DMS153 treated with DMSO at 0.1 percent for 48 hours (cell line): ENCODE data around the gene MRPL9.

Experiments
- DNase-seq: peaks from one replicate; lab custom pipeline; 2025; ENCODE audit not compliant: unreplicated experiment; lab: John Stamatoyannopoulos, UW

Gene MRPL9

GRCh38 chr1:151762941-151763921, at the start of gene MRPL9:
MRPL9 (minus strand) TSS chr1:151763496; CDS start chr1:151763479, 17 bp downstream.
- peak; percentile 90 for DNase-seq

DNA sequence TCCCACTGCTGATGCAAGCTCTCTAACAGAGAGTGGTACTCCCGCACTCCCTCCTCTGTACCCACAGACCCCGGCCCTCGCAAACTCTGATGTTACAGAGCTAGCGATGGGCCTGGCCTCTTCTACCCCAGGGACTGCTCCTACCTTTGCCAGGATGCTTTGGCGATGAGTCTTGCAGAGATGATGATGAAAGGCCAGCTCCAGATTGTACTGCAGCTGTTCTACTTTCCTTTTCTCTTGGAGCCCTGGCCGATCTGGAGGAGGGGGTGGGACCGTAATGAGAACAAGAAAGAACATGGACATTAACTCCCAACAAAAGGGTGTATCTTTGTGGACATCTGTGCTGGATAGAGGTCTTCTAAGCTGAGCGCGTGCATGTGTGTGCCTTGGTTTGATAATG, 47.9 kb upstream of the MRPL9 start:
- DNase-seq = no peak

DNA sequence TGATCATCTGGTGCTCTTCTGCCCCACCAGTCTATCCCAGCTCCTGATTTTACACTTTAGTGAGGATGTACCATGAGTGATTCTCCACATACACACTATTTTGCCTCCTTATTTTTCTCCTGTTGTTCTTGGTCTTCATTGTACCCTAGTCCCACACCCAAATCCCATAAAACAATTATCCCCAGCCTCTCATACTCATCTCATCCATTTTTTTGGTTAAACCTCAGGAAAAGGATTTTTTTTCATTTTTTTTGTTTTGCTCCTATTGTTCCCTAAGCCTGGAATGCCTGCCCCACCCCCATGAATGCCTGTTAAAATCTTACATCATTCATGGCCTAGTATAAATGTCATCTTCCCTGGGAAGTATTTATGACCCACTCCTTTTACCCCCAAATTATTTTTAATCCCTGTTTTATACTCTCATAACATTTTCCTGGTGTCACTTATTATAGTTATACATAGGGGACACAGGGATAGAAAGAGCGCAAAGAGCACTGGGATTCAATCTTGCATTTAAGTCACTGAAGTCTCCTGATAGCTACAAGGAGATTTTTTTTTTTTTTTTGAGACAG, 46.8 kb upstream of the MRPL9 start:
- no peak for DNase-seq

- DNase-seq = no peak
These were observed 46.1 kb upstream of the MRPL9 start for GRCh38 chr1:151809290-151809984.

DNA sequence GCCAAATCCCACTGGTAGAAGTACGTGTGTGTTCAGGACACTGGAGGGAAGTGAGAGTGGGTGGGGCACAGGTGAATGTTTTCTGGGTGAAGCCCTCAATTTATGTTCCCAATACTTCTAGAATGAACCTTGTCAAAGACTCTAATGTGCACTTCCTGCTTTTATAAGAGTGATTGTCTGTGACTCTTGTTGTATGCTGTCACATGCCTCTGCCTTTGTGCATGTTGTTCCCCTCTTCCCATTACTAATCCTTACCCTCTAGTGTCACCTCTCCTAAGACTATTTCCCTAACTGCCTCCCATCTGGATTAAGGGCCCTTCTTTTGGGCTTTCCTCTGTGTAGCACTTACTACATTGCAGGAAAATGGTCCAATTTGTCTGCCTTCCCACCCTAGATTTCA, 44.5 kb upstream of the MRPL9 start:
- no peak for DNase-seq

DNA sequence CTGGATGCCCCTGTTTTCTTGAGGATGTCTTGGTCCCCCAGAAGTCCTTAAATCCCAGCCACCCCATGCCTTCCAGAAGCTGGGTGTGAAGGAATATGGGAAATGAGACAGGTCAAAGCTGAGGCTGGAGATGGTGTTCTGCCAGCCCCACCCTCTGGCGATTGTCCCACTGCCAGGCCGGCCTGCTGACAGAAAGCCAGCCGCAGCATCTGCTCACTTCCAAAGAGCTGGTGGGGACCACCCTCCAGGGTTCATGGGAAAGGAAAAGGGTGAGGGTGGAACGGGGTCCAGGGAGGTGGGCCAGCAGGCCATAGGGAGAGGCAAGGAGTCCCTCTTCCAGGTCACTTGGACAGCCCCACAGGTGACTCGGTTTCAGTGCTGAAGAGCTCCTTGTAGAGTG, 43.8 kb upstream of the MRPL9 start:
- no peak for DNase-seq

DNA sequence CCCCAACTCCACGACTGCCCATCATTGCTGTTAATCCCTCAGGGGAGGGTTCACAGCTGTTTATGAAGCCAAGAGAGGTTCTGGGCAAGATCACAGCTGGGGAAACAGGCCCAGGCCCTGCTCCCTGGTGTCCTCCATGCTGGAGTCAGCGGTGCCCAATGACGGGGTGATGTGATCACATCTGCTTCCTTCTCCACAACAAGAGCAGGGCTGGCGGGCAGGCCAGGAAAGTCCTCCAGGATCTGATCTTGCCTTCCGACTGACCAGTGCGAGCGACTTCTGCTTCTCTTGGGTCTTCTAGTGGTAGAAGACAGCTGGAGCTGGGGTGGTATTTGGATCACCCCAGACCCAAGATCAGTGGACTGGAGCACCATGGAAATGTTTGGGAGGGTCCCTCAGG, 42.9 kb upstream of the MRPL9 start:
- no peak for DNase-seq

DNA sequence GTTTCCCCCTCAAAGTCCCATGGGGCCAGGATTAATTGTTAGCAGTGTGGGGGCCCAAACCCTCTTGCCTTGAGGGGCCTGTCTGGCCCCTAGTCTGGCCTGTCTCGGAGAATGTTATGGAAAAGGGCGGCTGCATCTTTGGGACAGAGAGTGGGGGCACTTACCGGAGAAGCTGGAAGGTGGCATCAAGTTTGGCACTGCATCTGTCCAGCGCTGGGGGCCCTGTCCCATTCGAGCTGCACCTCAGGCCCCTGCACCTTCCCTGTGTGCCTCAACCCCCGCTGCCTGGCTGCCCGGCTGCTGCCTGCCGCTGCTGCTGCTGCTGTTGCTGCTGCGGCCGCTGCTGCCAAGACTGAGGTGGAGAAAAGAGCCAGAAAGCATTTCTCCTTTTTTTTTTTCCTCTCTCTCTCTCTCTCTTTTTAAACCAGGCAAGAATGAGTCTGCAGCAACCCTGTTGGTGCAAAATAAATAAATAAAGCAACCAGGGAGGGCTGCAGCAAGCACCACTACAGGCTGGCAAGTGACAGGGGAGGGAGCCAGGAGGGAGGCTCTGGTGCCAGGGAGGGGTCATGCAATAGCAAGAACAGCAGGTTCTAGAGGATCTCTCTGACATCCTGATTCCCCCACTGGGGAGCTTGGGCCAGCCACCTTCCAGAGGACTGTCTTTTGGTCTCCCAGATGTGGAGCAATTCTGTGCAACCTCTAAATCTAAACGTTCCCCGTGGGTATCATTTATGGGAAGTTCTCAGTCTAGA, 41.9 kb upstream of the MRPL9 start, which contains the start of gene LINGO4:
TSS of gene LINGO4 (minus strand) at position 354 of the 755 bp plus-strand sequence. CDS start 2,715 bp downstream, outside the sequence.
- DNase-seq = no peak

DNA sequence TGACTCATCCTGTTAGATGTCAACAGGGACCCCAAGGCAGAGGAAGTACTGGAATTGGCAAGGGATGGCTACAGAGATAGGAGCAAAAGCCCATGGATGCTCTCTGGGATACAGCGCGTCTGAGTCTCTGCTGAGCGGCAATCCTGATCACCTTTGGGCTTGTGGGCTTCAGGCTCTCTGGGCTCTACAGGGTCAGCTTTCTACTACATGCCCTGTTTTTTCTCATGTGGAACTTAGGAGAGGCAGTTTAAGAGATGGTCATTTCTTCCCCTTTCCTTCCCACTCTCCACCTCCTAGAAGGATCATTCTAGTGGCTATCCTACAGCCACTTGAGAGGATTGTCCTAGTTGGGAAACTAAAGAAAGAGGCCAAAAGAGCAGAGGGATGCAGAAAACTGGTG, 40.6 kb upstream of the MRPL9 start:
- DNase-seq = no peak

- no peak for DNase-seq
These were observed 39.9 kb upstream of the MRPL9 start for GRCh38 chr1:151803164-151803563.

DNA sequence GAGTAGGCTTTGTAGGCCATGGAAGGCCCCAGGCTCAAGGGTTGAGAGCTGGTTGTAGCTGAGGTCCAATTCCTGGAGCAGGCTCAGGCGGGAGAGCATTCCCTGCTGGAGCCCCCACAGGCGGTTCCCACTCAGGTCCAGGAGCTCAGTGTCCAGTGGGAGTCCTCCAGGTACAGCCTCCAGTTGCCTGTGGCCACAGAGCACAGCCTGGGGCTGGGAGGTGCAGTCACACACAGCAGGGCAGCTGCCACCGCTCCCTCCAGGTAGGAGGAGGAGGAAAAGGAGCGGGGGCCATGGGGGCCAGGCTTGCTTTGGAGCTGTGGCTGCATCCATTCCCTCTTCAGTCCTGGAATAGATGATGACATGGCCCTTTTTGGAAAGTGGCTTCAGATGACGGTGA, 39.1 kb upstream of the MRPL9 start:
- DNase-seq = no peak

- no peak for DNase-seq
These were observed 38.5 kb upstream of the MRPL9 start for GRCh38 chr1:151801846-151802245.

DNA sequence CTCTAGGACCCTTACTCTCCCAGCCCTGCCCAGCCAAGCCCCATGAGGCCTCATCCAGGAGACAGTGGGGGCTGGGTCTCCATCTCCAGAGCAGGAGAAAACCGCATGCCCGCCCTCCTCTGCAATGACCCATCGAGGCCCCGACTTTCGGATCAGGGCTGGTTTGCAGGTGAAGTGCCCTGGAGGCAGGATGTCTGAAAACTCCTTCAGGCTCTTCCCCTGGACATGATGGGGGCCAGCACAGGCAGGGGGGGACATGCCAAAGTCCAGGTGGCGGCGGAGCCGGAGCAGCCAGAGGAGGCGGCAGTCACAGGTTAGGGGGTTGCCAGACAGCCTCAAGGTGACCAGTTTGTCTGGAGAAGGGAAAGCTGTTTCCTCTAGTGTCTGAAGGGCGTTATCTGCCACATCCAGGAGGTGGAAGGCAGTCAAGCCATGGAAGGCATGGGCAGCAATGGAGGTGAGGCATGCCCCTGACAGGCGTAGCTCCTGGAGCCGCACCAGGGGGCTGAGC, 38.1 kb upstream of the MRPL9 start:
- no peak for DNase-seq

GRCh38 chr1:151800830-151801229, 37.5 kb upstream of the MRPL9 start:
- no peak for DNase-seq

DNA sequence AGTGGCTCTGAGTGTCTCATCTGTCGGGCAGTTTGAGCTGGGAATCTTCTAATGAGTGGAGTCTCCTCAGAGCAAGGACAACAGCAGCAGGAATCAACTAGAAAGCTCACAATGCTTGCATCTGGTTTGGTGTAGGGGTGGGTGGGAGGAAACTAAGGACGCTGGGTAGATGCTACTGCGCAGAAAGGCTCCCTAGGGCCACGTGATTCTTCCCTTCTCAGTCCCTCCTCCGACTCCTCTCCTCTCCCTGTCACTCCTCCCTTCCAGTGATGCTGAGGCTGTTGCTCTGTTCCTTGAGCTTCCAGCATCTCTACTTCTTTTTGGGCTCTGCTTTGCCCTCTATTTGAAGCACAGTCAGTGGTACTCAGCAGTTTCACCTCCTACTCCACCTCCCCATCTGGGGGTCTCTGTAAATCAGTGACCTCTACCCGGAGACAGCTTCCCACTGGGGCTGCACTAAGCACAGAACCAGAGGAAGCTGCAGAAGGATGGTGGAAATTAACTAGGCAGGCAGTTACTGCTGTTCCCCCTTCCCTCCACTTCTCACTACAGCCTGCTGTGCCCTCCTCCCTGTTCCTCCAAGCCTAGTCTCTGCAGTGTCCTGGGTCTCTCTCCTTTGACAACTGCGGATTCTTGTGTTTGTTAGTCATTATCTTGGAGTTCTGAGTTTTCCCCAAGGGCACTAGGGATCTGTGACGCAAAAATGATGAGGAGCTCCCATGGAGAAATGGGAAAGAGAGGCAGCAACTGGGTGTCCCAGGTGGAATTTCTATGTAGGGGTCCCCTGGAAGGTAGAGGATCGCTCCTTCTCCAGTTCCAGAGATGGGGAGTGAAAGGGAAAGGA, 36.1 kb upstream of the MRPL9 start:
- DNase-seq = no peak

GRCh38 chr1:151798571-151798970, 35.3 kb upstream of the MRPL9 start:
- DNase-seq = no peak

DNA sequence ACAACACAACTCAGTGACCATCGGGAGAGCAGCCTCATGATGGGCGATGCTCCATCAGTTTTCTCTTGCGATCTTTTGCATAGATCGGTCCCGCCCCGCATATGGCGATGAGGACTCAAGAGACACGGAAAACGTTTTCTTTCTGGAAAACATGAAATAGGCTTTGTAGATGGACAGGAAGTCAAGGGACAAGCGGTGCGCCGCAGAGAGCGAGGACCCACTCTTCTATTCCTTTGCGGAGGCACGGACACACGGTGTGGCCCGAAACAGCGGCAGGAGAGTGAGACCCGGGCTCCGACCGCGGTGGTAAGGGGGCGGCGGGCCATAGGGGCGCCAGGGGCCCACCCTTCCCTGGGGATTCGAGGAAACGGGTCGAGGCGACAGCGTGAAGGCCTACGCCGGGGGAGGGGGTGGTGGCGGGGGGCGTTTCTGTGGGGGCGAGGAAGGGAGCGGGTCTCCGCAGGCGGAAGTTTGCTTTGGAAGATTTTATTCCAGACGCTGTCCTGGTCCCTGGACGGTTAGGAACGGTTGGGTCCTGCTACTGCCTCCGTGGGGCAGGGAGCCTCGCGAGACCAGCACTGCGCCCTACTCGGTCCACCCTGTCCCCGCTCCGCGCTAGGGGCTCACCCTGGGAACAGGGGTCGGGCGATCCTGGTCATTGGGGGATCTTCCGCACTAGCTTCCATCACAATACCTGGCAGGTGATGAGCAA, 27.8 kb upstream of the MRPL9 start:
- no peak for DNase-seq

DNA sequence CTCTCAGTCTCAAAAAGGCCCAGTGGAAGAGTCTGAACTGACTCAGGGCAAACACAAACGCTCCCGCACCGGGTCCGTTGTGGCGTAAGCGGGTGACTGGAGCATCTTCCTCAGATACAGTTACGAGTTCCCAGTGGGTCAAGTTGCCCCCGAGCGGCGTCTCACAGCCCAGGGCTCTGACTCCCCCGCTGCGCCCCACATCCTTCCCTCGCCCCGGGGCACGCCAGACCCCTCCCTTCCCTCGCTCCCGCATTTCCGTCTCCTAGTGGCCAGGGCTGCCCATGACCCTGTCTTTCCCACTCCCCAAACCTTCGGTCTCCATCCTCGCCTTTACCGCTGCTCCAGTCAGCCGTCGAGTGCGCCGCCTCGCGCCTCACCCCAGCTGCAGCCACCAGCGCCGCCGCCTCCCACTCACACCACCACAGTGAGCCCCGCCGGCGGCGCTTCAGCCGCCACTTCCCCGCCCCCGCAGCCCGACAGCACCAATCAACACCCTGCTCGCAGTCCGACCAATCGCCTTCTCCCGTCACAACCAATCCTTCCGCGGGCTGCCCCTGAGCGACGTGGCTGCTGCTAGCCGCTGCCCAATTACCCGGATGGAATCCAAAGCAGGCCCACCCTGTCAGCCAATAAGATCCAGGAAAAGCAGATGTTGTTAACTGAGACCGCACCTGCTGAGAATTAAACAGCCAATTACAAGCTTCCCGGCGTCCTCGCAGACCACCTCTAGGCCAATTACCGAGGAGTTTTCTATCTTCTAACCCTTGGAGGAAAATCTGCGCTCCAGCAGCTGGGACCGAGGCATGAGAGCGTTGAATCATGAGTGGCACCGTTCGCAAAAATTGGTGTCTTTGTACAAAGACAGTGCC, 27.0 kb upstream of the MRPL9 start, which contains the start of gene TDRKH:
TSS of gene TDRKH (minus strand) at position 430 of the 869 bp plus-strand sequence. CDS start 7,478 bp downstream, outside the sequence.
- DNase-seq = peak; percentile 99
